ENCODE results near the gene NTMT1. TPM values are rescaled to one million over a fixed set of nuclear protein-coding genes. Genes with fewer than 3 reads are reported as not detected.

NTMT1 gene
- polyA plus RNA-seq, 3 donors, result 16.0 to 43.9 (median 28.2) TPM

GRCh38 chr9:129669141-129669718 lies 43.3 kb downstream of the NTMT1 start:
- Histone ChIP-seq H3K9ac (ENCODE audit: insufficient read depth, low read length, poor library complexity, severe bottlenecking) (no peak overlapping the region), H3K4me2 (replicated peaks; ENCODE audit: extremely low read depth, low read length, poor library complexity, severe bottlenecking) (no peak overlapping the region), H3K36me3 (replicated peaks in 1 of 2; ENCODE audit: control insufficient read depth in 1 of 2, insufficient read depth in 2 of 2, low read length in 2 of 2) (no peaks in the 10 kb centered on the region), H3K4me1 (ENCODE audit: control insufficient read depth in 1 of 2, insufficient read depth in 2 of 2, low read length in 2 of 2) (peaks cover 0 to 5% of the 10 kb centered on the region in 2 donors), H4K20me1 (ENCODE audit: insufficient read depth, low read length) (no peaks in the 10 kb centered on the region), H3K79me2 (ENCODE audit: insufficient read depth, low read length) (no peaks in the 10 kb centered on the region), H3K27ac (ENCODE audit: low read depth in 1 of 2, low read length in 2 of 2) (no peak overlapping the region), H2AFZ (ENCODE audit: insufficient read depth, low read depth, low read length, poor library complexity, severe bottlenecking) (no peak overlapping the region), H3K9me3 (replicated peaks in 1 of 2; ENCODE audit: control insufficient read depth in 1 of 2, insufficient read depth in 1 of 2, low read length in 2 of 2) (no peaks in the 10 kb centered on the region), H3K4me3 (replicated peaks in 1 of 3; ENCODE audit: low read depth in 2 of 3, low read length in 3 of 3) (no peak overlapping the region), H3K27me3 (ENCODE audit: control insufficient read depth in 2 of 2, insufficient read depth in 2 of 2, low read length in 2 of 2) (peaks cover 10 to 28% of the 10 kb centered on the region in 2 donors)
- no peak for DNase-seq
- WGBS (ENCODE audit: insufficient coverage), result 62% methylated on average over 13 of the region's 17 CpGs
- intact Hi-C loops (cut with micrococcal nuclease), result no loop called here
- Mint-ChIP-seq H3K9me3 (peaks cover 0 to 15% (median 2%) of the 10 kb centered on the region in 7 donors), H3K27ac (no peak overlapping the region), H3K4me1 (peaks cover 8% of the 10 kb centered on the region), H3K4me3 (no peak overlapping the region), H3K27me3 (ENCODE audit: low read depth in 3 of 3) (peaks cover 31 to 62% (median 60%) of the 10 kb centered on the region in 3 donors), H3K36me3 (no peaks in the 10 kb centered on the region)
- no peak for TF ChIP-seq CTCF (IDR thresholded peaks at IDR 0.05)

- no peak overlapping the region for H2AFZ ChIP-seq (ENCODE audit: insufficient read depth, low read depth, low read length, poor library complexity, severe bottlenecking)
- peaks cover 0 to 5% of the 10 kb centered on the region in 2 donors for H3K4me1 ChIP-seq (ENCODE audit: control insufficient read depth in 1 of 2, insufficient read depth in 2 of 2, low read length in 2 of 2)
- peaks cover 5% of the 10 kb centered on the region for H3K4me1 Mint-ChIP-seq
- peaks cover 25 to 55% (median 54%) of the 10 kb centered on the region in 3 donors for H3K27me3 Mint-ChIP-seq (ENCODE audit: low read depth in 3 of 3)
- intact Hi-C loops (cut with micrococcal nuclease), result no loop called here
- no peaks in the 10 kb centered on the region for H3K79me2 ChIP-seq (ENCODE audit: insufficient read depth, low read length)
- peaks cover 0 to 15% (median 1%) of the 10 kb centered on the region in 7 donors for H3K9me3 Mint-ChIP-seq
- DNase-seq, result no peak
- no peak overlapping the region for H3K9ac ChIP-seq (ENCODE audit: insufficient read depth, low read length, poor library complexity, severe bottlenecking)
- H3K4me3 ChIP-seq (replicated peaks in 1 of 3; ENCODE audit: low read depth in 2 of 3, low read length in 3 of 3), result no peak overlapping the region
- no peak for TF ChIP-seq CTCF (IDR thresholded peaks at IDR 0.05)
- H3K27ac Mint-ChIP-seq, result no peak overlapping the region
- 90% methylated on average over 13 of the region's 13 CpGs for WGBS (ENCODE audit: insufficient coverage)
- no peaks in the 10 kb centered on the region for H3K9me3 ChIP-seq (replicated peaks in 1 of 2; ENCODE audit: control insufficient read depth in 1 of 2, insufficient read depth in 1 of 2, low read length in 2 of 2)
- H3K27ac ChIP-seq (ENCODE audit: low read depth in 1 of 2, low read length in 2 of 2), result no peak overlapping the region
- H4K20me1 ChIP-seq (ENCODE audit: insufficient read depth, low read length), result no peaks in the 10 kb centered on the region
- no peak overlapping the region for H3K4me2 ChIP-seq (replicated peaks; ENCODE audit: extremely low read depth, low read length, poor library complexity, severe bottlenecking)
- no peaks in the 10 kb centered on the region for H3K36me3 ChIP-seq (replicated peaks in 1 of 2; ENCODE audit: control insufficient read depth in 1 of 2, insufficient read depth in 2 of 2, low read length in 2 of 2)
- H3K4me3 Mint-ChIP-seq, result no peak overlapping the region
- peaks cover 4 to 21% of the 10 kb centered on the region in 2 donors for H3K27me3 ChIP-seq (ENCODE audit: control insufficient read depth in 2 of 2, insufficient read depth in 2 of 2, low read length in 2 of 2)
- no peaks in the 10 kb centered on the region for H3K36me3 Mint-ChIP-seq
Observed at GRCh38 chr9:129669946-129670345, 44.0 kb downstream of the NTMT1 start.
